Inflammatory macrophage treated with lipopolysaccharide for 1 hour (primary cell): ENCODE results near the gene IPPK.
A peak's percentile ranks its signal among the peaks of the same experiment; 100 is the strongest.
"Not testable (repeated sequence)": the region's sequence is repeated elsewhere in the genome, so short reads cannot be mapped to it uniquely, and the experiment has no call there.

Experiments used
- DNase-seq, 2 donors: peaks; one replicate each; pipeline ENCODE4 v3.0.0-alpha.2; 2020 to 2022

Gene IPPK

DNA sequence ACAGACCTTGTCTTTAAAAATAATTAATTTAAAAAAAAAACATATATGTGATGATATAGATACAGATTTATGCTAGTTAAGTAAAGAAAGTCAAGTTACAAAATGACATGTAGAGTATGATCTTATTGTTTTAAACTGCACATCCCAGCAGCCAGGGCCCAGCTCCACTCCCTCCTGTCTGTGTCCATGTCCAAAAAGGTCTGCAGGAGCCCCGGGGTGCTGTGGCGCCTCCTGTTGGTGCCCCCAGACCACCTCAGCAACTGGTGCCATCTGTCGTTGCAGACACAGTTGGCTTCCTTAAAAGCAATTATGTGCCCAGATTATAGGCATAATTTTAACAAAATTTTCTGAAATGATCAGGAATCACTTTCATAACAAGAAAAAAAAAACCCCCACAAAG, 33.3 kb downstream of the IPPK start:
- DNase-seq = no peak

- no peak for DNase-seq
Measured at GRCh38 chr9:92635760-92636159, 34.2 kb downstream of the IPPK start.

GRCh38 chr9:92634712-92635605, 35.0 kb downstream of the IPPK start:
- peak; percentile 28 to 81 for DNase-seq

- DNase-seq = no peak
Measured at GRCh38 chr9:92633614-92634278, 36.2 kb downstream of the IPPK start.

GRCh38 chr9:92632641-92633040, 37.3 kb downstream of the IPPK start:
- DNase-seq = no peak

GRCh38 chr9:92631452-92632343, 38.2 kb downstream of the IPPK start:
- DNase-seq = no peak

DNA sequence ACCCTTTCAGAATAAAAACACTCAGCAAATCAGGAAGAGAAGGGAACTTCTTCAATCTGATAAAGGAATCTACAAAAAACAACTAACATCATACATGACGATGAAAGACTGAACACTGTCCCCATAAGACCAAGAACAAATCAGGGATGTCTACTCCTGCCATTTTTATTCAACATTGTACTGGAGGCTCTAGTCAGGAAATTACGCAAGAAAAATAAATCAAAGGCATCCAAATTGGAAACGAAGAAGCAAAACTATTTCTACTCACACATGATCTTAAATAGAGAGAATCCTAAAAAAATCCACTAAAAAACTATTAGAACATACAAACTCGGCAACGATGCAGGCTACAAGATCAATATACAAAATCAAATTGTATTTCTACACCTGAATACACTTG, 42.3 kb downstream of the IPPK start:
- no peak for DNase-seq

- no peak for DNase-seq
Measured at GRCh38 chr9:92626484-92626883, 43.4 kb downstream of the IPPK start.

- not testable (repeated sequence) for DNase-seq
Measured at GRCh38 chr9:92623936-92624335, 46.0 kb downstream of the IPPK start.

- no peak for DNase-seq
Measured at GRCh38 chr9:92620845-92621244, 49.1 kb downstream of the IPPK start.

DNA sequence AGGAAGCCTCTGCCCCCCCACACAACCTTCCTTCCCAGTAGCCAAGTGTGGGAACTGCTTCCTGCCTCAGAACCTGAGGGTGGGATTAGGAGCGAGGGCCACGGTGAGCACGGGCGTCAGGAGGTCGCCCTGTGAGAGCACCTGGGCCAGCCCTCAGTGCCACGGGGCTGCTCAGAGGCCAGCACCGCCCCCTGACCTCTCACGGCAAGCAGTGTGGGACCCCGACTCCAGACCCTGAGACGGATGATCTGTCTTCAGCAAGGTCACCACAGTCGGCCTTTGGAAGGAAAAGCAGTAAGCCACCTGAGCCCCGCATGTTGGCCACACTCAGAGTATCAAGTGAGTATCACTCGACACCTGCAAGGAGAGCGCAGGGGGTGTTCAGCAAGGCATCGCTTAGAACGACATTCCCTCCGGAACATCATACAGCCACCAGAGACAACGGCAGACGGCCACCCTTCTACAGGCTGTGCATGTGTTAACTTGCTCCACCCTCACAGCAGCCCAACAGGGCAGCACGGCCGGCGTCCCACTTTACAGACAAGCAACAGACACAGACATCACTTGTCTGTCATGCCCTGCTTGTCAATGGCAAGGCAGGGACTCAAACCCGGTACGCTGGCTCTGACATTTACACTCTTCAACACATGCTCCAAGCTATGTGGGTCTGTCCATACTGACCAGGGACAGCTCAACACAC, 50.2 kb downstream of the IPPK start:
- no peak for DNase-seq

GRCh38 chr9:92618633-92619225, 51.2 kb downstream of the IPPK start:
- no peak for DNase-seq

DNA sequence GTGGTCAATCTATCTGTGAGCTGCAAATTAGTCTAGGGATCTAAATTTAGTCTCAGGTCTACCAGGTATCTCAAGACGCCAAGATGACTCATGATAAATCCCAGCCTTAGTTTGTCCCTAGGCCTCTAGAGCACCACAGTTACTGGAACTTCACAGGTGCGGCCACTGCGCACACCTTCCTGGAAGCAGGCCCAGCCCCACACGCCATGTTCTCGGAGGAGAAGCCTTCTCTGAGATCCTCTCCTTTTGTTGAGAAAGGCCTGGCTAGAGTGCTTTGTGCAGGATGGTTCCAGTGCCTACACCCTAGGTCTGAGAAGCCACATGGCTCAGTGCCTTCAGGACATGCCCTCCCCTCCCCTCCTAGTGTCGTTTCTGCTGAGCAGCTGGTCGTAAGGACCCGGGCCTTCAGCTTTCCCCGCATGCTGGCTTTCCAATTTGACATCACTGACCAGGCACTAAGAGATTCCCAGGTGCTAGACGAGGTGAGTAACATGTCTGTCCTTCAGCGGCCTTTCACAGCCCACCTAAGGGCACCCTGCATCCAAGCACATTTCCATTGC, 51.9 kb downstream of the IPPK start:
- no peak for DNase-seq

GRCh38 chr9:92617195-92617813, 52.6 kb downstream of the IPPK start:
- DNase-seq = no peak

GRCh38 chr9:92616655-92617111, 53.2 kb downstream of the IPPK start:
- no peak for DNase-seq

DNA sequence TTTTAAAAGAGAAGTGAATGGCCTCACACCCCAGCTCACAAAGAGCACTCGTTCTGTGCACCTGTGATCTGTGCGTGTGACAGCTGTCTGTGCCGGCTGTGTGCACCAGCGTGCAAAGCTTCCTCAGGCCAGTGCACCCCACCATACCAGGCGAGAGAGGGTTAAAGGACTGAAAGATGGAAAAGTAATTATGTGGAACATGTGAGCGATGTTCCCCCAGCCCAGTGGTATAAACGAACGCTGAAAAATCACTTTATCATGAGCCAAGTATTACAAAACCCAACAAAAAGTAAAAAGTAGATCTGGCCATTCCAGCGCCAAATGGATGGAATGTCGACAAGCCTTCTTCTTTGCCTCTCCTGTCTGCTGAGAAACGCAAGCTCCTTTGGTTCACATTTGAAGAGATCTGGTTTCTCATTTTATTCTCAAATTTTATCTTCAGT, 53.7 kb downstream of the IPPK start:
- DNase-seq = no peak

GRCh38 chr9:92615790-92616189, 54.1 kb downstream of the IPPK start:
- no peak for DNase-seq

- no peak for DNase-seq
Measured at GRCh38 chr9:92614763-92615461, 55.0 kb downstream of the IPPK start.

DNA sequence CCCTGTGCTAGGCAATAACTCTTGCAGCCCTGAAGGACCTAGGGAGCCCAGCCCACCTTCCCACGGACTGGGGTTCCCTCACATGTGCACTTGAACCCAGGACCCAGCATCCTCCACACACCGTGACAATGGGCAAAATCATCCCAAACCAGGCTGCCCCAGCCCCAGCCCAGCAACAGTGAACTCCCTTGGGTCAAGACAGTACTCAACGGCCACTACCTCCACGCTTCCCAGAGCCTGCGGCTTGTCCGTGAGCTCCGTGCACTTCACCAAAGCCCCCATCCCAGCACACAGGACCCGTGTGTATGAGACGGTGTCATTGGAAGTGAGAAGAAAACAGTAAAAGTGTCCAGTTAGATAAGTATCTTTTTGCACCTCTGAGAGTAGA, 55.8 kb downstream of the IPPK start:
- no peak for DNase-seq

- no peak for DNase-seq
Measured at GRCh38 chr9:92613268-92614122, 56.4 kb downstream of the IPPK start.
